NCI-H2196 (cell line): ENCODE data around the gene KHSRP.
A peak's percentile ranks its signal among the peaks of the same experiment; 100 is the strongest.

Source experiments
- DNase-seq: peaks from one replicate; lab custom pipeline; 2025; ENCODE audit not compliant: unreplicated experiment; lab: John Stamatoyannopoulos, UW

KHSRP gene

DNA sequence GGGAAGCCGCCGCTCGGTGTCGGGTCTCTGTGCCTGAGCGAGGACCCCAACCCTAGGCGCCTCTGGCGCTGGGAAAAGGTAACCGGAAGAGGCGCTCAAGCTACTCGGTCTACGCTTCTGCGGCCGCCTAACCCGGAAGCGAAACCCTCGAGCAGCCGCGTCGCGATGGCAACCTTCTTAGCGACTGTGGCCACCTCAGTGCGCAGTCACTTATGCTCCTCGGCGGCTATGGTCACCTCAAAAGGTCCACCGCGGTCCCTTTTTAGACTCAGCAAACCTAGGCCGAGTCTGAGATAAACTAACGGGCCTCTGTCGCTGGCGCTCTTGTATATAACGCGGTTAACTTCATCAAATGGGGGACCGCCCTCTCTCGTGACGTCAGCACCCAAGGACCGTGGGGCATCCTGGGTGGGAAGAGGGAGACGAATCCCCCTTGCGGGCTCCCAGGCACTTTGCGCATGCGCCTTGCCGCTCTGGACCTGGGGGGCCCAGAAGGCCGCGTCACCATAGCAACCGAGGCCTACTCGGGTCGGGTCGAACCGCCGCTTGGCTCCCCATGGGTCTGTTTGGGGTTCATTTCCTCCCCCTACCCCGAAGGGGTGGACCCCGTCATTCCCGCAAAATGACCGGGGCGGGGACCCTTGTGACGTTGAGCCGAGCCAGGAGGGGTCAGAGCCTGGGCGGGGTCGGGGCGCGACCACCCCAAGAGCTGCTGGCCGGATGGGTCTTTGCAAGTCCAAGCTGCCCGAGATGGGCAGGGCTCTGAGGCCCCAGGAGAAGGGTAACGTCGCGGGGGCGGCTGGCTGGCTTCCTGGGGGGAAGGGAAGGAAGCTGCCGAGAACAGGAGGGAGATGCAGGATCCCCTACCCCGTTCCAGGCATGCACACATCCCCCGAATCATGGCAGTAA is 31.3 kb downstream of the KHSRP start, which contains the start of gene GTF2F1:
Gene GTF2F1 (minus strand): TSS at position 91 of the 909 bp plus-strand sequence. CDS start 169 bp downstream, outside the sequence.
- DNase-seq: peak; percentile 96

DNA sequence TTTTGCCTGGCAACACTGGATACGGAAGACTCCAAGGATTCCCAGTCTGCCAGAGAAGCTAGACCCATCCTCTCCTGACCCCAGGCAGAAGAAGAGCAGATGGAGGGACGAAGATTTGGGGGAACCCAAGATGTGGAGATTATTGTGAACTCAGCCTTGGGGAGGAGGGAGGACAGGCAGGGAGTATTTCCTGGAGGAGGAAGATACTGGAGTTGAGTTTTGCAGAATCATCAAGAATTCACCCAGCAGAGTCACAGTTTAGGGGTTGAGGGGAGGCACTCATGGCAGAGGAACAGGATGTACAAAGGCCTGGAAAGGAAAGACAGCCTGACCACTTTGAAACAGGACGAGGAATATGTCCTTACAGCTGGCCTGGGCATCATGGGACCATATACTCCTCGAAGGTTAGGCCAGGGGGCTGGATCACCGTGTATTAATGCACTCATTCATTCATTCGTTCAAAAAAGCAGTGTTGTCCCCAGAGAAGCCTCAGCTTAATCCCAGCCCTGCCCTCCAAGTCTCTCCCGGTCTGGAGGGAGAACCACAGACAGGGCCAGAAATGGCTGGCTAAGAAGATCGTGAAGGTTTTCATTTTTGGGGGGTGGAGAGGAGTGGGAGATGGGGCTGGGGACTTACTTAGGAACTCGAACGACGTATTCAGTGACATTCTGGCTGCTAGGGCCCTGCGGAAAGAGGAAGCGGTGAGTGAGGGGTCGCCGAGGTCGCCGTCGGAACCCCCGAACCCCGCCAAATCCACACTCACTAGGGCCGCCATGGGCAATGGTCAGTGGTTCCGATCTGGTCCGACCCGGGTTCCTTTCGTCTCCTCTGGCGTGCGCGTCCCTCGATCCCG is 32.2 kb downstream of the KHSRP start:
- no peak for DNase-seq

DNA sequence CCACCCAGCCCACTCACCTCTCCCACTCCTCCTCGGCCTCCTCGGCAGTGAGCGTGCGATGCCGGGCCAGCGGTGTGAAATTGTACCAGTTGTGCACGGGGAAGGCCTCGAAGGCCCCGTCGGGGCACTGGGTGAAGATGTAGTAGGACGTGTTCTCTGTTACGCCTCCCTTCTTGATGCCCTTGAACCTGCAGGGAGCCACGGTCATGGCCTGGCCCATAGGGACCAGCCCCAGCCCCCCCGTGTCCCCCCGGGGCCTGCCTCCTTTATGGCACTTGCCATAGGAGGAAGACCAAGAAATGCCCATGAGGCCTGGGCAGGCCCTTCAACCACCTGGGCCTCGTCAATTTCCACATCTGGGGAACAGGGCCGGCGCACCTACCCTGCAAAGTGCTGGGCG is 37.2 kb downstream of the KHSRP start:
- DNase-seq: no peak

DNA sequence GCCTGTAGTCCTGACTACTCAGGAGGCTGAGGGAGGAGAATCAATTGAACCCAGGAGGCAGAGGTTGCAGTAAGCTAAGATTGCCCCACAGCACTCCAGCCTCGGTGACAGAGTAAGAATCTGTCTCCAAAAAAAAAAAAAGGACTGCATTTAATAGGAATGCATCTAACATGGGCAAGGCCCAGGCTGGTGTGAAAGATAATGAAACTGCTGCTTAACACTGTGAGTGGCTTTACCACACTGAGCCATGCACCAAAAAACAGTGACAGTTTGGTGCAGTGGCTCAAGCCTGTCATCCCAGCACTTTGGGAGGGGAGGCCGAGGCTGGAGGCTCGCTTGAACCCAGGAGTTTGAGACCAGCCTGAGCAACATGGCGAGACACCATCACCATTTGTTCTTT is 40.2 kb downstream of the KHSRP start:
- no peak for DNase-seq

DNA sequence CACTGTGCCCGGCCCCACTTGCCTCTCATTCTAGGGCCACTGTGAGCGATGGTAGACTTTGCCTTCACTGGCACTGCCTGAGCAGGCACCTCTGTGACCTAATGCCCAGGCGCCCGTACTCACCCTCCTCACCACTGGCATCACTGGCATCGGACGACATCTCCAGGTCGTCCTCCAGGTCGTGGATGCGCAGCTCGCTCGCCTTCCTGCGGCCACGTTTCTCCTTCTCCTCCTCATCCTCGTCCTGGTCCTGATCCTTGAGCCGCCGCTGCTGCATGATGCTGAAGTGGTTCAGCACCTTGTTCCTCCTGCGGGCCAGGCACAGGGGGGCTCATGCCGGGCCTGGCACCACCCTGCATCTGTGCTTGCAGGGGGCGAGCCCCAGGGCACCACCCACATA is 41.4 kb downstream of the KHSRP start:
- no peak for DNase-seq

DNA sequence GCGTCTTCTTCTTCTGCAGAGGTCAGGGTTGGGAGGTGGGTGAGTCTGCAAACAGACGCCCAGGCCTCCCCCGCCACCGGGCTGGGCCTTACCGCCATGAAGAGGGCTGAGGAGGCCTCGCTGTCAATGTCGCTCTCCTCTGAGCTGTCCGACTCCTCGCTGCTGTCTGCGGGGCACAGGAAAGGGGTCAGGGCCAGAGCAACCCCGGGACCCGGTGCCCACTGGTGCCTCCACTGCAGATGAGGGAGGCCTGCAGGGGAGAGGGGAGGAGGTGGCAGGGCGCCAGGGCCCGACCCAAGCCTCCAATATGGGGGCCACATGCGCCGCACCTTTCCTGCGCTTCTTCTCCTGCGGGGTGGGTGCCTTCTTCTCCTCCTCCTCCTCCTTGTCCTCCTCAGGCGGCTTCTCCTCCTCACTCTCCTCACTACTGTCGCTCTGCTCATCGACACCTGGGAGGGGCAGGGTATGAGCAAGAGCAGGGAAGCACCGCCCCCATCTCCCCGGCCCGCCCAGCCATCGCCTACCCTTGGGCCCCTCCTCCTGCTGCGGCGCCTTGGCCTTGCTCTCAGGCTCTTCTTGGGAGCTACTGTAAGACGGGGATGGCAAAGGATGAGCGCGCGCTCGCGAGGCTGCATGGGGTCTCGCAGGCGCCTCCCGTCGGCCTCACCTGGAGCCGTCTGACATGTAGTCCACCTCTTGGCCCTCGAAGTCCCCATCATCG is 43.4 kb downstream of the KHSRP start:
- no peak for DNase-seq

DNA sequence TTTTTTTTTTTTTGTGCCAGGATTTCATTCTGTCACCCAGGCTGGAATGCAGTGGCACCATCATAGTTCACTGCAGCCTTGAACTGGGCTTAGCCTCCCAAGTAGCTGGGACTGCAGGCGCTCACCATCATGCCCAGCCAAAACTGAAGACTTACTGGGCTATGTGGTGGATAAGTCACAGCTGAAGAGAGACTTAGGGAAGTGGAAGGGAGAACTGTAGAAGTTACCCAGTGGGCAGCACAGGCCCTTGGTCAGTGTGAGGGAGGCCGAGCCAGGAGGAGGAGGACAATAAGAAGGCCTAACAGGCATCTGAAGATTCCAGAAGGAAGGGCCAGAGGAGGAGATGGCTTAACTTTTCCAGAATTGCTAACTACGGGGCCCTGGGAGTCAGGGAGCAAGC is 44.9 kb downstream of the KHSRP start:
- DNase-seq: no peak

DNA sequence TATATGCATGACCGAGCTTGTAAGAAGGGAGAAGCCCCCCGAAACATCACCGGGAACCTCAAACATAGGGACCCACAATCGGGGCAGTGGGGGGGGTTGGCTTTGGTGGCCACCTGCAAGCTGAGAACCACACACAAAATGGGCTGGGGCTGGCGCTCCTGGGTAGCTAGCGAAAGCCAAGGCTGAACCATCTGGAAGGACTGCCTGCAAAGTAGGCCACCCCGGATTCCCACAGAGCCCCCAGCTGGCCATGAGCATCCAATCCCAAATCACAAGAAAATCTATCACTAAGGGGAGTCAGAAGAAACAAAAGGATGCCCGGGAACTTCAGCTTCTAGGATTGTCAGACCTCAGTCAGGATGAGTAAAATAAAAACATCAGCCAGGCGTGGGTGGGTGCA is 46.1 kb downstream of the KHSRP start:
- DNase-seq: no peak

DNA sequence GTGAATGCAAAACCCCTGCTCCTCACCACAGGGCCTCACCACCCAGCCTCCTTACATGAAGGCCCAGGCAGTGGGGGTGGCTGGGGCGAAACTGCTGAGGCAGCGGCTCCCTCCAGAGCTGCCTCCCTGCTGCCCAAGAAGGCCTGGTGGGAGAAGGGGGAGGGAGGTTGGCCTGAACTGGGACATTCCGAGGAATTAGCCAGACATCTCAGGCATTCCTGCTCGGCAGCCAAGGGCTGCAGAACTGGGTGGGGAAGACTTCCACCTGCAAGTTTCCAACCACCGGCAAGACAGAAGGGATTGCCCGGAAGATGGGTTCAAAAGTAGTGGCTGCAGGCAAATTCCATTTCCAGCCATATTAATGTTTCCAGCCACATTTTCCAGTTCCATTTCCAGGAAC is 46.6 kb downstream of the KHSRP start:
- no peak for DNase-seq

DNA sequence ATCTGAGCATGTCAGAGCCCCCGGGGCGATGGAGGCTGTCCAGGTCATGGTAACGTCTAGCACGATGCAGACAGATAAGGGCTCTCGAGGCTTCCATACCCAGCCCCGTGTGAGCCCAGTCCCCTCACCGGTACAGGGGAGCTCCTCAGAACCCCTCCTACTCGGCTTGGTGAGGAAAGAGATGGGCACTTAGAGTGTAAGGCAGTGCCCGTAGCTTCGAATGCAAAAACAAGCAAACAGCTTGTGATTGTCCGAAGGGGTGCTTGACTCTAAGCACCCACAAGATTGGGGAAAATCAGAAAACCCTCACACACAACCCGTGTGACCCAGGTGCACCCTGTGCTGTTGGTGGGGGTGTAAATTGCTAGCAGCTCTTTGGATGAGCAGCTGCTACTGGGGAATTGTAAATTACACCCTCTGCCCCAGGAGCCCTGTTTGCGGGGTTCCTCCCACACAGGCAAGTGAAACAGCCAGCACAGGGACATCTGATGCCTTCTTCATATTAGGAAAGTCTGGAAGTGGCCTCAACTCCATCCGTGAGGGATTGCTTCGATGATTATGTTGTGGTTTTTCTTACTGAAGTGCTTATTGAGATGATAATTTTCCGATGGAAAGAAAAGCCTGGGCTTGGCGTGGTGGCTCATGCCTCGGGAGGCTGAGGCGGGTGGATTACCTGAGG is 48.0 kb downstream of the KHSRP start:
- no peak for DNase-seq

DNA sequence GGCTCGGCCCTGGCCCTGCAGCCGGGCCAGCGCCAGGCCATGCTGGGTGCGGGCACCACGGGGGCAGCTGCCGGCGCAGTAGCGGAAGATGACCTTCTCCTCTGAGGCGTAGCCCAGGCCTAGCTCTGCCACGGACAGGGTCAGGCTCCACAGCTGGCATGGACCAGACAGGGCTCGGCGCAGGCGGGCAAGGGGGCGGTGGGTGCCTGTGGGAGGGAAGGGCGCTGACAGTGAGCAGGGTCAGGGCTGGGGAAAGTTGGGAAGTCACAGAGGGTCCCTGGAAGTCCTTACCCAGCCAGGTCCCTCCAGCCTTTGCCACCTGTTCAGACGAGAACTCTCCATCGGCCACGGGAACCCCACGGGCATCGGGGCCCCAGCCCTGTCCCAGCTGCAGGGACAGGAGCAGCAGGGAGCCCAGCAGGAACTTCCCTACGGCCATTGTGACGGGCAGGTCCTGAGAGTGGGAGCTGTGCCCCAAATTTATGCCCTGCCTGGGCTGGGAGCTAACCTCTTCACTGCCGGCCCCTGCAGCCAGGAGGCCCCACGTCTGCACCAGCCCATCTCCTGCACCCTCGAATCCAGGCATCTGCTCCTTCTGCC is 49.1 kb downstream of the KHSRP start, which contains the start of gene PSPN:
Gene PSPN (minus strand): TSS at position 523 of the 600 bp plus-strand sequence. CDS start 84 bp downstream, at position 439.
- DNase-seq: no peak

DNA sequence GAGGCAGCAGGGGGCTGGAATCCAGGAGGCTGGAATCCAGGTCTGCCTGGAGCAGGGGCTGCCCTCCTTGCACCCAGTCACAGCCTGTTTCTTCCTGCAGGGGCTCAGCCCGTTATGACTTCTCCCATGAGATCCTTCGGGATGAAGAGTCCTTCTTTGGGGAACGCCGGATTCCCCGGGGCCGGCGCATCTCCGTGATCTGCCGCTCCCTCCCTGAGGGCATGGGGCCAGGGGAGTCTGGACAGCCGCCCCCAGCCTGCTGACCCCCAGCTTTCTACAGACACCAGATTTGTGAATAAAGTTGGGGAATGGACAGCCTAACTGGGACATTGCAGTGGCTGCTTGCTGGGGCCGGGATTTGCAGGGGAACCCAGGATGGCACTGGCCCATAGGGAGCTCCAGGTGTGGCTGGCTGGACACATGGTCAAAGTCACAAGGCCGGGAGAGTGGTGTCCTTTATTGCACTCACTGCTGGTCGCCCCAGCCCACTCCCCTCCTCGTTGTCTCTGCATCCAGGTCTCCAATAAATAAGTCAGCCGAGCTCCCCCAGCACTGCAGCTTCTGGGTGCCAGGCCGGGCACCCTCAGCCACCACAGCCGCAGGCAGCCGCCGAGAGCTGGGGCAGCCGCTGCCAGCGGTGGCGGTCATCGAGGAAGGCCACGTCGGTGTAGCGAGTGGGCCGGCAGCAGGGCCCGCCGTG is 49.8 kb downstream of the KHSRP start:
- DNase-seq: no peak

DNA sequence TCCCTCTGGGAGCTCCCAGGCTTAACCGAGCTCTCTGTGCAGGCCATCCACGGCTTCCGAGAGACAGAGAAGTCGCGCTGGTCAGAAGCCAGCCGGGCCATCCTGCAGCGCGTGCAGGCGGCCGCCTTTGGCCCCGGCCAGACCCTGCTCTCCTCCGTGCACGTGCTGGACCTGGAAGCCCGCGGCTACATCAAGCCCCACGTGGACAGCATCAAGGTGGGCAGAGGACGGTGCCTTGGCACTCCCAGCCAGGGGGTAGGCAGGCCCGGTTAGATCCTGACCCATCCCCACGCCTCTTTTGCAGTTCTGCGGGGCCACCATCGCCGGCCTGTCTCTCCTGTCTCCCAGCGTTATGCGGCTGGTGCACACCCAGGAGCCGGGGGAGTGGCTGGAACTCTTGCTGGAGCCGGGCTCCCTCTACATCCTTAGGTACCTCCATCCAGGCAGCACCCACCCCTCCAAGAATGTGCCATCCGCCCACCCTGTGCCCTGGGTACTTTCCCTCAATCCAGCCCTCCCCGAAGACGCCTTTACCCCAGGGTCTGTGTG is 50.4 kb downstream of the KHSRP start:
- no peak for DNase-seq

DNA sequence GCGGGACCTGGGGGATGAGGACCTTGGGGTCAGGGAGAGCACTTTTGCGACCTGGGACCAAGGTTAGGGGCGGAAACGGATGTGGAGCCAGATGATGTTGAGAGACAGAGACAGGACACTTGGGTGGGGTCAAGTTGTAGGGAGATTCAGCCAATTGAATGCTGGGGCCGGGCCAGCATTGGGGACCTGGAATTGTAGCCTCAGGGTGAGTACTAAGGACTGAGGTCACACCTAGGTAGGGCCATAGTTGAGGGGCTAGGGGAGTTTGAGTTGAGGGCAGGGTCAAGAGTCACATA is 50.9 kb downstream of the KHSRP start:
- no peak for DNase-seq

DNA sequence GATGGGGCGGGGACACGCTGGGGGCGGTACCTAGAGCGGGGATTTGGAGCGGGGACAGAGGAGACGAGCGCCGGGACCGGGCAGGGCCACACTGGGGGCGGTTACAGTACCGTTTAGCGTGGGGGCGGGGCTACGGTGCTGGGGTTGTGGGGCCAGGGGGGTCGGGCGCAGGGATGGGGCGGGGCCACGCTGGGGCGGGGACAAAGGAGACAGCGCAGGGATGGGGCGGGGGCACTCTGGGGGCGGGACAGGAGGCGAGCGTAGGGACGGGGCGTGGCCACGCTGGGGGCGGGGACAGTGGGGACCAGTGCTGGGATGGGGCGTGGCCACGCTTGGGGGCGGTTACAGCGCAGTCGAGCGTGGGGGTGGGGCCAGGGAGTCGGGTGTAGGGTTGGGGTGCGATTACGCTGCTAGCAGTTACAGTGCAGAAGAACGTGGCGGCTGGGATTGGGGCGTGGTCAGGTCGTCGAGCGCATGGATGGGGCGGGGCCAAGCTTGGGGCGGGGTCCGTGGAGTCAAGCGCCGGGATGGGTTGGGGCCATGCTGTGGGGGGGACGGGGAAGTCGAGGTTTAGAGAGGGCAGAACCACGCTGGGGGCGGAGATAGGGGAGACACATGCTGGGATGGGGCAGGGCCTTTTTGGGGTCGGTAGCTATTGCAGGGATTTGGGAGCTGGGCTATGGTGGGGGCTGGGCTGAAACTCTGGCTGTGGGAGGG is 51.4 kb downstream of the KHSRP start:
- peak; percentile 98 for DNase-seq

DNA sequence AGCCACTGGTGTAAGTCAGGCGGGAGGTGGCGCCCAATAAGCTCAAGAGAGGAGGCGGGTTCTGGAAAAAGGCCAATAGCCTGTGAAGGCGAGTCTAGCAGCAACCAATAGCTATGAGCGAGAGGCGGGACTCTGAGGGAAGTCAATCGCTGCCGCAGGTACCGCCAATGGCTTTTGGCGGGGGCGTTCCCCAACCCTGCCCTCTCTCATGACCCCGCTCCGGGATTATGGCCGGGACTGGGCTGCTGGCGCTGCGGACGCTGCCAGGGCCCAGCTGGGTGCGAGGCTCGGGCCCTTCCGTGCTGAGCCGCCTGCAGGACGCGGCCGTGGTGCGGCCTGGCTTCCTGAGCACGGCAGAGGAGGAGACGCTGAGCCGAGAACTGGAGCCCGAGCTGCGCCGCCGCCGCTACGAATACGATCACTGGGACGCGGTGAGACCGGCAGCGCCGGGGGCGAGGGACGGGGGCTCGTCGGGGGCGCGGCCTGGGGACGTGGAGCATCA is 52.0 kb downstream of the KHSRP start, which contains the start of gene ALKBH7:
Gene ALKBH7 (plus strand): TSS at position 201 of the 502 bp plus-strand sequence. CDS start 27 bp downstream, at position 228.
- peak; percentile 99 for DNase-seq

DNA sequence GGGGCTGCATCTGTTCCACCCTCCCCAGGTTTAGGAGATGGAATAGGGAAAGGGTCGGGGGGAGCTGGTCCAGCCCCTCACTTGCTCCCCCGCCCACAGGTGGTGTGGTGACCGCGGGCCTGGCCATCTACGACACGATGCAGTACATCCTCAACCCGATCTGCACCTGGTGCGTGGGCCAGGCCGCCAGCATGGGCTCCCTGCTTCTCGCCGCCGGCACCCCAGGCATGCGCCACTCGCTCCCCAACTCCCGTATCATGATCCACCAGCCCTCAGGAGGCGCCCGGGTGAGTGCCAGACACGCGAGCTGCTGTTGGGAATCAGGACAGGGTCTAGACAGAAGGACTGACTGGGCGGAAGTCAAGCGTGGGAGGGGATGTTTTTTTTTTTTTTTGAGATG is 60.3 kb downstream of the KHSRP start:
- no peak for DNase-seq
